VCaP (cell line): ENCODE measurements around the gene SIPA1L3.
A peak's percentile ranks its signal among the peaks of the same experiment; 100 is the strongest.

Experiments
- H3K27ac ChIP-seq: fragments of 450-650 bp; 2 replicates; pipeline ENCODE4 v1.5.1; 2017
- TF ChIP-seq, protein P1 (sequence below): fragments of 450-650 bp; conservative IDR thresholded peaks from 2 replicates; pipeline ENCODE4 v1.5.1; 2017; ENCODE audit warnings: mild to moderate bottlenecking, moderate library complexity

SIPA1L3 gene

DNA sequence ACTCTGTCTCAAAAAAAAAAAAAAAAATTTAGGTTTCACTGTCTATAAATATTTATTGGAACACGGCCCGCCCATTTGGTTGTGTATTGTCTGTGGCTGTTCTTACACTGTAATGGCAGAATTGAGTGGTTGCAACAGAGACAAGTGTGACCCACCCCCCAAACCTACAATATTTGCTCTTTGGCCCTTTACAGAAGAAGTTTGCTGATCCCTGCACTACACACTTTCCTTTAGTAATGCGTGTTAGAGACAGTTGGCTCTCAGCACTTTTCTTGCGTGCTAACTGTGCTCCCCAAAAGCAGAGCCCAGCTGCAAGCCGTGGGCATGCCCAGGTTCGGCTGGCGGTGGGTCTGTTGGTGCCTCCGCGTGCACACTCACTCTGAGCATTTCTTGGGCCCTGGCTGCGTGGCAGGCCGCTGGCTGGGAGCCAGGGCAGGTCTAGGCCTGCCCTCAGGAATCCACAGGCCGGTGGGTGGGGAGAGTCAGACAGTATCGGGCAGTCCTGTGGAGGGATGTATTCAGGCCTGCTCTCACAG lies 72.6 kb downstream of the SIPA1L3 start:
- peak overlapping the region; percentile 91 for H3K27ac ChIP-seq
- TF ChIP-seq, protein P1, sequence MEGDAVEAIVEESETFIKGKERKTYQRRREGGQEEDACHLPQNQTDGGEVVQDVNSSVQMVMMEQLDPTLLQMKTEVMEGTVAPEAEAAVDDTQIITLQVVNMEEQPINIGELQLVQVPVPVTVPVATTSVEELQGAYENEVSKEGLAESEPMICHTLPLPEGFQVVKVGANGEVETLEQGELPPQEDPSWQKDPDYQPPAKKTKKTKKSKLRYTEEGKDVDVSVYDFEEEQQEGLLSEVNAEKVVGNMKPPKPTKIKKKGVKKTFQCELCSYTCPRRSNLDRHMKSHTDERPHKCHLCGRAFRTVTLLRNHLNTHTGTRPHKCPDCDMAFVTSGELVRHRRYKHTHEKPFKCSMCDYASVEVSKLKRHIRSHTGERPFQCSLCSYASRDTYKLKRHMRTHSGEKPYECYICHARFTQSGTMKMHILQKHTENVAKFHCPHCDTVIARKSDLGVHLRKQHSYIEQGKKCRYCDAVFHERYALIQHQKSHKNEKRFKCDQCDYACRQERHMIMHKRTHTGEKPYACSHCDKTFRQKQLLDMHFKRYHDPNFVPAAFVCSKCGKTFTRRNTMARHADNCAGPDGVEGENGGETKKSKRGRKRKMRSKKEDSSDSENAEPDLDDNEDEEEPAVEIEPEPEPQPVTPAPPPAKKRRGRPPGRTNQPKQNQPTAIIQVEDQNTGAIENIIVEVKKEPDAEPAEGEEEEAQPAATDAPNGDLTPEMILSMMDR = no peak

DNA sequence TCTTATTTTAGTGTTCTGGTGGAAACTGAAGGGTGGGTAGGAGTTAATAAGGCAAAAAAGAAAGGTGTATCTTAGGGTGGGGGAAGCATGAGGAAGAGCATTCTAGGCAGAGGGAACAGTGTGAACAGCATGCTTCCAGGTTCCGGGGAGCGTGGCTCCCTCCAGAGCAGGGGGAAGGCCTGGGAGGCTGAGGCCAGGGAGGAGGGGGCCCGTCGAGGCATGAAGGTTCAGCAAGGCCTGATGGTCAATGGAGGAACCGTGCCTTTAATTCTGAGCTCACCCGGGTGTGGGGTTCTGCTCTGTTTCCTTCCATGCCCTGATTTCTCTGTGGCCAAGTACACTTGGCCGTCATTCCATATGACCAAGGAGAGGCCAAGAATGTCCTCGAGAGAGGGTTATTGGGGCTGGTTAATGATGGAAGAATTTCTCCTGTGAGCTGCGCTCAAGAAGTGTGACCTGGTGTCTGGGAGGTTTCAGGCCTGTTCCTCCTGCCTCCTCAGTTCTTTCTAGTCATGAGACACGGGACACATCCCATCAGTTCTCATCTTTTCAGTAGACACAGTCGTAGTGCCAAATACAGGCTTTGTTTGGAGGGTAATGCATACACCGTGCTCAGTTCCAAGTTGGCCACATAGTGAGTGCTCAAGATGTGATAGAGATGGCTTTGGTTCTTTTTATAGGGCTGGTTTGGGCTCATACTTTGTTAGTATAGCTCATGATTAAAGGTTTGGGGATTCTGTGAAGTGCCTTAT lies 73.6 kb downstream of the SIPA1L3 start:
- H3K27ac ChIP-seq = peak overlapping the region; percentile 91
- TF ChIP-seq, protein P1 = no peak

DNA sequence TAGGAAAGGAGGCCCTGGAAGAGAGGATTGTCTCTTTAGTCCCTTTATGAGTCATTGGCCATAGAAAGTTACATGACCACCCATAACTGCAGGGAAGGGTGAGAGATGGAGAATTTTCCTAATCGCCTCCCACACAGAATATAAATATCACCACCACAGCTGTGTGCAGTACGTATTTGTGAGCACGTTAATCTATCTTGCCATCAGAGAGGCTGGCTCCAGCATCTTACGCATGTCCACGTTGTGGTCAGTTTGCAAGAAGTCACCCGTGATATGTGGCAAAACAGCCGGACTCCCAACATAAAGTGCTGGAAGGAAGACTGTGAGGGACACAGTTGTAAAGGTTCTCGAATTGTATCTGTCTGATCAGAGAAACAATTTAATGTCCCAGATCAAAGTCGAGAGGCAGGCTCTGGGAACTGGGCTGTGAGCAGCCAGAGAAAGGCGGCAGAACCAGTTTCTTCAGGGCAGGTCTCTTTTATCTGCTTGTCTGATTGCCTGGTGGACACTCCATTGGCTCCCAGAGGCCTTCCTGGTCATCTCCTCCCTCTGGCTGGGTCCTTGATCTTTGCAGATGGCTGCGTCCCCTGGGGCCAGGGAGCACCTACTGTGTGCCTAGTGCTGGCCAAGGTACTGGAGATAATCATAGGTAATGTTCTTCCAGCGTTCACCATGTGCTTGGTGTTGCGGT lies 74.9 kb downstream of the SIPA1L3 start:
- H3K27ac ChIP-seq = peak overlapping the region; percentile 91
- TF ChIP-seq, protein P1 = no peak

DNA sequence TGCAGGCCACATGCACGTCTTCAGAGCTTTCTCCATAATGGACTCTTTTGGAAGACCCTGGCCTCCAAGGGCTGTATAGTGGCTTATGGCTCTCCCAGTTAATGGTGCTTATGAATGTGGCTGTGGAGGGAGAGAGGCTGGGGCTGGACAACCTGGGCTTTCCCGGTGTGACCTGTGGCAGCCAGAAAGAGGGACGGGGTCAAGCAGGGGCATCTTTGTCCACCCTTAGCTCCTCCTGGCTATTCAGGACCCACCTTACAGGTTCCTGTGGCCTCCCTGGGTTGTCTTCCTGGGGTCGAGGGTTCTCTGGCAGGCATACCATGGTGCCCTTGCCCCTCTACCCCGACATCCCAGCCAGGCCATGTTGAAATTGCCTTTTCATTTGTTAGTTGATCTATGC lies 75.6 kb downstream of the SIPA1L3 start:
- TF ChIP-seq, protein P1 = no peak
- peak overlapping the region; percentile 91 for H3K27ac ChIP-seq

DNA sequence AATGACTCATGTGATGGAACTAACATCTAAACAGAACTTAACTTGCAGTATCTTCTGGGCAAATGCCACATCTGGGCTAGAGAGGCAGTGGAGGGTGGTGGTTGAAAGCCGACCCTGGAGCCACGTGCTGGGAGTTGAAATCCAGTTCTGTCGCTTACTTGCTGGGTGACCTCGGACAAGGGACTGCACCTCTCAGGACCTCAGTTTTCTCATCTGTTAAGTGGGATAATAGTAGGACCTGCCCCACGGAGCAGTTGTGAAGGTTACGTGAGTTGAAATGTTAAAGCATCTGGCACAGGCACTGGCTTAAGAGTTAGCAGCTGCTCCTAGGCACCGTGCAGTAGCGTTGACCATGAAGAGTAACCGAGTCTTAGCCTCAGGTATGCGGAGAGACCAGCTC lies 76.1 kb downstream of the SIPA1L3 start:
- TF ChIP-seq, protein P1 = no peak
- peak overlapping the region; percentile 91 for H3K27ac ChIP-seq

DNA sequence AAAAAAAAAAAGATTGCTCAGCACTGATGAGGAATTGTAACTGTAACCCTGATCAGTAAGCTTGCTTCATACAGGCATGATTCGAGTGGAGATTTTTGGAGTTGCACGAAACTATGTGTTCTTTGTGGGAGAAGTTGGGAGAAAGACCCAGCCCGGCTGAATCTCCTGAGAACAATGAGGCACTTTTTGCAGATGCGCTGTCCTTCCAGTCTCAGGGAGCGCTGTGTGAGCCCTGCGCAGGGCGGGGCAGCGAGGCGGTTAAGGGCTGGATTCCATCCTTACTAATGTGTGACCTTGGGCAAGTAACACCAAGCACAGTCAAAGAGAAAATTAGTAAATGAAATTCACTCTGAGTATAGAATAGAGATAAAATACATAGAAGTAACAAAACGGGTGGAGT lies 76.9 kb downstream of the SIPA1L3 start:
- H3K27ac ChIP-seq = peak overlapping the region; percentile 91
- TF ChIP-seq, protein P1 = no peak

DNA sequence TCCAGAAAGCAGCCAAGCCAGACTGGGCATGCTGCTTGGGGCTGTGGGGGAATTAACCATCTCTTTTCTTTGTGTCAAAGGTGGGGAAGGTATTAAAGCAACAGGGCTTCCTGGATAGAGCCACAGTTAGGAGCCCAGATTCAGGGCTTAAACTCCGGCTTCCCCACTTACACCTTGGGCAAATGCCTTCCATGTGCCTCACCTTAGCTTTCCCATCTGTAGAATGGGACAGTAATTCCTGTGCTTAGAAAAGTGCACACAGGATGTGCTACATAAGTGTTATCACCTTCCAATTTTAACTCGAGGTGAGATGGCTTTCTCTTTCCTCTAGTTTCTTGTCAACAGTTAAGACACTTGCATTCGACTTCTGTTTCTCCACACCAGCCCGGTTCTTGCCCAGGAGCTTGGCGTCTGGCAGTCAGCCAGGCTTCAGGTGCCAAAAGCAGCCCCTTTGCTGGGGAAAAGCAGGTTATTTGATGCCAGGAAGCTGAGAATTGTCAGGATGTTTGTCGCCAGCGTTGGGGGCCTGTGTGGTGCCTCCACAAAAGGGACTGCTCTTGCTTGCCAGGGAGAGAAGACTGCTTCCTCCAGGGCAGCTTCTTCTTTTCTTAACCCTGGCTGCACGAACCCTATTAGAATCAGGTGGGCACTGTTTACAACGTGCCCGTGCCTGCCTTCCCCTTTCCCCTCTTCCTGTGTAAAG lies 79.2 kb downstream of the SIPA1L3 start:
- TF ChIP-seq, protein P1 = no peak
- peak overlapping the region; percentile 91 for H3K27ac ChIP-seq
